GM12878 (cell line): Measurements from ENCODE around the gene FAM78A. TPM values are rescaled to one million over a fixed set of nuclear protein-coding genes. Genes with fewer than 3 reads are reported as not detected.
A peak's percentile ranks its signal among the peaks of the same experiment; 100 is the strongest.

Source experiments
- ASH2L ChIP-seq: fragments of 300-600, 200-600 bp; sonication (generic); IDR thresholded peaks from 2 replicates; pipeline ENCODE4 v1.6.1; 2017; ENCODE audit warnings: low read depth, mild to moderate bottlenecking, borderline replicate concordance
- CUX1 ChIP-seq: IDR thresholded peaks from 2 replicates; pipeline ENCODE4 v1.6.1; 2012; ENCODE audit warnings: improper control_type of control experiment, low read depth, low read length; ENCODE audit not compliant: insufficient replicate concordance
- EED ChIP-seq: sonication (generic); IDR thresholded peaks from 2 replicates; pipeline ENCODE4 v1.6.1; 2016; ENCODE audit warnings: antibody characterized with exemption, low read depth
- ELK1 ChIP-seq: IDR thresholded peaks from 2 replicates; pipeline ENCODE4 v1.6.1; 2012; ENCODE audit warnings: low read depth, low read length, improper control_type of control experiment
- EZH2 ChIP-seq: IDR thresholded peaks from 2 replicates; pipeline ENCODE4 v1.6.1; 2012; ENCODE audit warnings: low read depth, mild to moderate bottlenecking, control low read depth, inconsistent platforms, low read length, borderline replicate concordance; ENCODE audit not compliant: control insufficient read depth
- GABPA ChIP-seq: IDR thresholded peaks from 2 replicates; pipeline ENCODE4 v1.6.1; 2014; ENCODE audit warnings: antibody characterized with exemption, low read depth, mild to moderate bottlenecking, inconsistent platforms
- IKZF2 ChIP-seq, 2 experiments: fragments of 450-650 bp; IDR thresholded peaks; 2 replicates each; pipeline ENCODE4 v1.6.1; 2017; ENCODE audit warnings: mild to moderate bottlenecking in 2 of 2, moderate library complexity in 2 of 2
- IRF3 ChIP-seq: fragments of 450-650 bp; IDR thresholded peaks from 2 replicates; pipeline ENCODE4 v1.6.1; 2014; ENCODE audit warnings: mild to moderate bottlenecking
- MTA2 ChIP-seq: fragments of 450-650 bp; IDR thresholded peaks from 2 replicates; pipeline ENCODE4 v1.6.1; 2016; ENCODE audit warnings: low read depth, mild to moderate bottlenecking, moderate library complexity
- MYC ChIP-seq: IDR thresholded peaks from 2 replicates; pipeline ENCODE4 v1.6.1; 2011; ENCODE audit warnings: mild to moderate bottlenecking, low read length, moderate library complexity, inconsistent platforms; ENCODE audit not compliant: insufficient read depth, insufficient replicate concordance, insufficient read length, severe bottlenecking
- NFIC ChIP-seq: IDR thresholded peaks from 2 replicates; pipeline ENCODE4 v1.6.1; 2012; ENCODE audit warnings: low read depth, mild to moderate bottlenecking, inconsistent platforms, low read length, moderate library complexity
- NR2F1 ChIP-seq: fragments of 450-650 bp; conservative IDR thresholded peaks from 2 replicates; pipeline ENCODE4 v1.6.1; 2017; ENCODE audit warnings: mild to moderate bottlenecking
- PAX5 ChIP-seq: IDR thresholded peaks from 2 replicates; pipeline ENCODE4 v1.6.1; 2011; ENCODE audit warnings: low read depth, low read length, borderline replicate concordance
- STAT1 ChIP-seq: fragments of 450-650 bp; conservative IDR thresholded peaks from 2 replicates; pipeline ENCODE4 v1.6.1; 2014; ENCODE audit warnings: antibody characterized with exemption, mild to moderate bottlenecking
- WRNIP1 ChIP-seq: IDR thresholded peaks from 2 replicates; pipeline ENCODE4 v1.6.1; 2011; ENCODE audit warnings: low read depth, low read length, improper control_type of control experiment, borderline replicate concordance
- ZBTB11 ChIP-seq: fragments of 450-650 bp; formaldehyde crosslinking; IDR thresholded peaks from 2 replicates; pipeline ENCODE4 v1.5.0; 2022; ENCODE audit warnings: mild to moderate bottlenecking, missing genetic modification characterization
- ZNF274 ChIP-seq: IDR thresholded peaks from one replicate; pipeline ENCODE4 v1.8.0; 2011; ENCODE audit not compliant: insufficient read length, insufficient read depth
- ZNF384 ChIP-seq: IDR thresholded peaks from 2 replicates; pipeline ENCODE4 v1.6.1; 2012; ENCODE audit warnings: low read depth, mild to moderate bottlenecking, low read length, improper control_type of control experiment, borderline replicate concordance
- ZSCAN29 ChIP-seq: fragments of 450-650 bp; IDR thresholded peaks from 2 replicates; pipeline ENCODE4 v1.6.1; 2017; ENCODE audit warnings: mild to moderate bottlenecking, moderate library complexity
- polyA plus RNA-seq, 11 experiments: library from polyadenylated mRNA; depleted of rRNA in 4 of 11; unstranded in 6 of 11; stranded (reverse) in 5 of 11; fragments of >200 nt; fragmentation: Nextera tagmentation in 4 of 11; fragmentation: Illumina TruSeq in 1 of 11; extraction: Ambion mirVana in 4 of 11; extraction: Trizol in 1 of 11; gene quantifications; 1 replicate in 1 of 11; 2 replicates in 10 of 11; pipeline versions ENCODE4 v1.2.1 to v1.2.3, GENCODE V29; 2011 to 2016; ENCODE audit warnings: inconsistent platforms in 2 of 11, missing spikeins in 2 of 11, low read depth in 1 of 11
- total RNA-seq, 4 experiments: library from RNA; depleted of rRNA in 3 of 4; stranded (reverse); fragments of >200 nt in 3 of 4; fragmentation: Illumina TruSeq in 1 of 4; extraction: Trizol in 1 of 4; gene quantifications; 2 replicates each; pipeline versions ENCODE4 v1.2.1 to v1.2.3, GENCODE V29; 2013 to 2021

The FAM78A gene
- total and polyA plus RNA-seq, 10 of the 15 experiments (the other 5 are each of a cell fraction or from before 2014, with no cell fraction given) = 0.18 to 32.5 (median 12.2) TPM

GRCh38 chr9:131277910-131278701, 1.8 kb upstream of the FAM78A start (continued):
- TF ChIP-seq ZBTB11 (CRISPR knock-in tag) = no peak
- TF ChIP-seq CUX1 = no peak
- TF ChIP-seq STAT1 = no peak
- no peak for TF ChIP-seq EED
- TF ChIP-seq MYC = no peak
- TF ChIP-seq MTA2 = no peak
- TF ChIP-seq IKZF2 (IDR thresholded peaks at IDR 0.05) = no peak
- no peak for TF ChIP-seq ZSCAN29
- TF ChIP-seq ELK1 = 0 out of 2 replicates have a peak, but pooled peaks have one; percentile 17
- no peak for TF ChIP-seq EZH2
- TF ChIP-seq GABPA = no peak
- no peak for TF ChIP-seq NFIC
- TF ChIP-seq IRF3 = no peak
- no peak for TF ChIP-seq ASH2L
- TF ChIP-seq WRNIP1 = no peak
- TF ChIP-seq ZNF274 = no peak
- peak; percentile 58; the same call in 1 of the 2 replicates for TF ChIP-seq NR2F1
- TF ChIP-seq ZNF384 = no peak
- no peak for TF ChIP-seq PAX5
